Measurements from ENCODE around the gene PLEKHG4.

Gene PLEKHG4

DNA sequence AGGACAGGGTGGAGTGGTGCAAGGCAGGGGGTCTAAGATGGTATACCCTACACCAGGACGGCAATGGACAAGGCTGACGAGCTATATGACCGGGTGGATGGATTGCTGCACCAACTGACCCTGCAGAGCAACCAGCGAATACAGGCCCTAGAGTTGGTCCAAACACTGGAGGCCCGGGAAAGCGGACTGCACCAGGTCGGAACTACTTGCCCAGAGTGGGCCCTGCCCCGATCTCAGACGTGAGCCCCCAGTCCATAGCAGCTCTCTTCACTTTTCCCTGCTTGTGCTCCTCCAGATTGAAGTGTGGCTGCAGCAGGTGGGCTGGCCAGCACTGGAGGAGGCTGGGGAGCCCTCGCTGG is 3.1 kb downstream of the PLEKHG4 start:
- H3K27ac ChIP-seq = no peak overlapping the region
- CTCF ChIA-PET = interaction anchor here (0.6 kb wide), 3 partner anchors 39 to 146 kb away, joined by 3 read pairs; no protein-coding TSS in a partner anchor
- POLR2A ChIA-PET (ENCODE audit: low non-redundant PET) = no interaction called here
- no peak for TF ChIP-seq CTCF (conservative IDR thresholded peaks at IDR 0.05; ENCODE audit: low read depth)
- DNase-seq (ENCODE audit: low spot score) = no peak

- H3K27ac ChIP-seq = peak overlapping the region; percentile 65
- ChIA-PET POLR2A (ENCODE audit: low non-redundant PET) (no interaction called here), CTCF (interaction anchor here (0.5 kb wide), 1 partner anchor 23 kb away, joined by 4 read pairs; no protein-coding TSS in a partner anchor)
- TF ChIP-seq CTCF (conservative IDR thresholded peaks at IDR 0.05; ENCODE audit: low read depth) = no peak
- no peak for DNase-seq (ENCODE audit: low spot score)
These were observed 3.9 kb downstream of the PLEKHG4 start for GRCh38 chr16:67283039-67283825.

DNA sequence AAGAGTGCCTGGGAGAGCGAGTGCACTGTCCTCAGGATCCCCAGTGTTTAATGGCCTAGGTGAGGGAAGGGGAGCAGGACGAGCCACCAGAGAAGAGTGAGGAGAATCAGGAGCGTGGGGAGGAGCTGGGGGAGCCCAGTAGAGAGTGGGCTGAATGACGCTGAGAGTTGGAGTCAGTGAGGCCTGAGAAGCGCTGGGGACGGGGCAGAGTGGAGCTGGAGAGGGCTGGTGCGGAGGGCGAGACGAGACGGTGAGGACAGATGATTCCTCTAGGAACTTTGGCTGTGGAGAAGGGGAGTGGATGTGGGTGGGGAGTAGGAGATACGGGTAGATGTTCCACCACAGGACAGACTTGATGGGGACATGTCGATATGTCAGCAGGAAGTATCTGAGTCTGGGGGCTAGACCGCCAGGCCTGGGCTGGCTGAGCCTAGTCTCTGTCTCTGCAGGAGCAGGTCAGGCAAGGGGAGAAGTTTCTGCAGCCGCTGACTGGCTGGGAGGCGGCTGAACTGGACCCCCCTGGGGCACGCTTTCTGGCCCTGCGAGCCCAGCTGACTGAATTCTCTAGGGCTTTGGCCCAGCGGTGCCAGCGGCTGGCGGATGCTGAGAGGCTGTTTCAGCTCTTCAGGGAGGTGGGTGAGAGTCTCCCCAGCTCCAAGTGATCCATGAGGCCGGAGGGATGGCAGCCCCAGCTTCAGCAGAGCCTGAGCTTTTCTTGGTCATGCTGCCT is 4.7 kb downstream of the PLEKHG4 start:
- ChIA-PET POLR2A (ENCODE audit: low non-redundant PET) (no interaction called here), CTCF (interaction anchor here (0.6 to 2.8 kb wide), 5 partner anchors 19 to 209 kb away, joined by 3 to 12 read pairs (median 4); no protein-coding TSS in a partner anchor)
- no peak for TF ChIP-seq CTCF (conservative IDR thresholded peaks at IDR 0.05; ENCODE audit: low read depth)
- peak overlapping the region; percentile 65 for H3K27ac ChIP-seq
- no peak for DNase-seq (ENCODE audit: low spot score)

- peak; percentile 33; the same call in 1 of the 2 replicates for TF ChIP-seq CTCF (conservative IDR thresholded peaks at IDR 0.05; ENCODE audit: low read depth)
- ChIA-PET CTCF (interaction anchor here (0.6 to 2.8 kb wide), 7 partner anchors 20 to 210 kb away, joined by 3 to 12 read pairs (median 4); no protein-coding TSS in a partner anchor), POLR2A (ENCODE audit: low non-redundant PET) (no interaction called here)
- no peak for DNase-seq (ENCODE audit: low spot score)
- H3K27ac ChIP-seq = peak overlapping the region; percentile 65
These were observed 5.6 kb downstream of the PLEKHG4 start for GRCh38 chr16:67284699-67285646.

- no peak for TF ChIP-seq CTCF (conservative IDR thresholded peaks at IDR 0.05; ENCODE audit: low read depth)
- no peak for DNase-seq (ENCODE audit: low spot score)
- ChIA-PET CTCF (interaction anchor here (0.6 to 2.8 kb wide), 3 partner anchors 26 to 291 kb away, joined by 3 to 12 read pairs (median 7); no protein-coding TSS in a partner anchor), POLR2A (ENCODE audit: low non-redundant PET) (no interaction called here)
- H3K27ac ChIP-seq = no peak overlapping the region
These were observed 7.3 kb downstream of the PLEKHG4 start for GRCh38 chr16:67286441-67287235.

Data from RWPE1 (cell line).